Activated T-cell treated with anti-CD3 and anti-CD28 coated beads, Interleukin-2, amount 50 U/mL, for 1 hour (primary cell): ENCODE data around the gene IGF2.
"Not testable (repeated sequence)": the region's sequence is repeated elsewhere in the genome, so short reads cannot be mapped to it uniquely, and the experiment has no call there.

Experiments
- DNase-seq: peaks from one replicate; pipeline ENCODE4 v3.0.0-alpha.2; 2020

Gene IGF2

DNA sequence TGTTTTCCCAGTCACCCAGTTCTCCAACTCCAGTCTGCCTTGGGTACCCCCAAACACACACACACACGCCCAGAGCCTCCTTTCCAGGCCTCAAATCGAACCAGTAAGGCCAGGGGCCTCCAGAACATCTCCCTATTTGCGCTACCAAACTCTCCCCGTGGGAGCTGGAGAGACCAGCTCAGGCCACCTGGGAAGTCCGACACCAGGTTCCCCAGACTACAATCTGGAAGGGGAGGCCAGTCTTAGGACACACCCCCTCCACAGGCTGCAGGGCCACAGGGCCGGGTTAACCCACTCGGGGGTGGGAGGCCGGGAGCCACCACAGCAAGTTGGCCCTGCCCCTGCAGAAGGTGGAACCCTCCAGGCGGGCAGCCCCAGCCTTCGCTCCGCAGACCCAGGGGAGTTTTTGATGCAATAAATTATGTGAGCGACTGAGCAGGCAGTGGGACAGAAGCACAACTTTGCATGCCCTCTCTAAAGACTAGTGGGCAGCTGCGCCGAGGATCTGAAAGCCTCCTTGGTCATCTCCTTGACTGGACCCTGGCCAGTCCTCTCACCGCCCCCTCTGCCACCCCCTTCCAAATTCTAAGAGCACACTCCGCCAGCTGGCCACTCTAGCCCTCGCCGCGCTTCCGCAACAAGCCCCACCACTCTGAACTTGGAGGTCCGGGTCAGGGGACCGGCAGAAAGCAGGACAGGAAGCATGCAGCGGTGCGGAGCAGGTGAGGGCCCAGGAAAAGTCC is 2.8 kb downstream of the IGF2 start:
- DNase-seq, result no peak

DNA sequence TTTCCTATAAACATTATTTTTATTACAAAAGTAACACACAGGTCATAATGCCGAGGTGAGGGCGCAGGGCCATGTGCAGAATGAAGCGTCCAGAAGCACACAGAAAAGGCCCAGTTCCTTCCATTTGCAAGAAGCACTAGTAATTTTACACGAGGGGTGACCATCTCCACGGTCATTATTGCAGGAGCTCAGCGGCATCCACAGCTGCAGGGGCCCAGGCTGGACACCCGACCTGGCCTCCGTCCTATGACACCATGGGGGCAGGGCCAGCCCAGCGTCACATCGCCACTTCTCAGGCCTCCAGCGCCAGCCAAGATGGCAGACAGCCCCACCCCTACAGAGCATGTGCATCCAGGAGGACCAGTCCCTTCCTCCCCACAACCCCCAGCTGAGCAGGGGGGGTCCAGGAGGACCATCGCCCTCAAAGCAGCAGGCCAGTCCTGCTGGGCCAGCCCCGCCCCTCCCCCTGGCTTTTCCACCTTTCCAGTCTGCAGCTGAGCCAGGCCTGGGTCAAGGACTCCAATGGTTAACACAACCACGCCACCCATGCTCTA is 3.5 kb downstream of the IGF2 start:
- DNase-seq, result no peak

DNA sequence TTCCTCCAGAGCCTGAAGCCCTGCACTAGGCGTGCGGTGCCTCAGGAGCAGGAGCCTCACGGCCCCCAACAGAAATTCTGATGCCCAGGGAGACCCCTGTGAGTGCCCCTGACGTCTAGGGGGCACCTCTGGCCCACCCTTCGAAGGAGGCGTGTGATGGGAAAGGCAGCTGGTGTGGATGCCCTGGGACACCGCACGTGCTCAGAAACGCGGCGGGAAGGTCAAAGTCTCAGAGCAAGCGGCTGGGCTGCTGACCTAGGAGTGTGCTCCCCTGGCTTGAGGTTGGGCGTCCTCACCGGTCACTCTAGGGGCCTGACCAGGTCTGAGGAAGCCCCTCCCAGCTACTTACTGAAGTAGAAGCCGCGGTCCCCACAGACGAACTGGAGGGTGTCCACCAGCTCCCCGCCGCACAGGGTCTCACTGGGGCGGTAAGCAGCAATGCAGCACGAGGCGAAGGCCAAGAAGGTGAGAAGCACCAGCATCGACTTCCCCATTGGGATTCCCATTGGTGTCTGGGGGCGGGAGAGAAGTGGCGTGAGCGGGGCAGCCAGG is 4.1 kb downstream of the IGF2 start:
- no peak for DNase-seq

DNA sequence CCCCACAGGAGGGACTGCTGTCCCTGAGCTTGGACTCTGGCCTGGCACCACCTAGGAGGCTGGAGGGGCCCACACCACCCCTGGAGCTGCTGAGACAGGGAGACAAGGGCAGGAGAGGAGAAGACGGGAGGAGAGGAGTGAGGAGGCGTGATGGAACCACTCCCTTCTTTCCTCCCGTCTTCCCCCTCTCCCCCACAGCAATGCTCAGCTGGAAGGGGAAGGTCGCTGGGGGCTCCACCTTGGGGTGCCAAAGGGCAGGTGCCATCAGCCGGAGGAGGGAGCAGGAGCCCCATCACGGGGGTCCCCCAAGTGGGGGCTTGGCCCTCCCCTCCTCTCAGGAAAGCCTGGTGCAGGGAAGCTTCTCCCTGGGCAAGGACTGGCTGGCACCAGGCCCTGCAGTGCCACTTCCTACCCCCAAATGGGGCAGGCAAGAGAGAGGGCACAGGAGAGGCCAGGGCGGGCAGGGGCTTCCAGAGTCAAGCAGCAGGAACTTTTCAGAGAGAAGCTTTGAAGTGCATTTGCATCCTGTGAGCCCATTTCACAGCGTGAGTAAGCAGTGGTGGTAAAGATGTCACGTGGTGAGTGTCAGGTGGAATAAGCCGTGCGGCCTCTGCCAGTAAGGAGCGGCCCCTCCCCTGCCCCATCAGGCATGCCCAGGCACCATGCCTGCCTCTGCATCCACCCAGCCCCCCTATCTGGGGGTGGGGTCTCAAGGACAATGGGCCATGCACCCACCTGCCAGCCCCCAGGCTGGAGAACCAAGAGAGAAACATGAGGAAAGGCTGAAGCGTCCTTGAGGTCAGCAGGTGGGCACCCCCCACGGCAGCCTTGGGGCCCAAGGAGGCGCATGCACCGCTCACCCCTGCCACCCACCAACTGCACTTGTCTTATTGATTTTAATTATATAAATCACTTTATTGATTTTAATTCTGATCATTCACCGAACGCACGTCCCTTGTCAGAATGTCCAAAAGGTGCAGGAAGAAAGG is 4.9 kb downstream of the IGF2 start:
- no peak for DNase-seq

DNA sequence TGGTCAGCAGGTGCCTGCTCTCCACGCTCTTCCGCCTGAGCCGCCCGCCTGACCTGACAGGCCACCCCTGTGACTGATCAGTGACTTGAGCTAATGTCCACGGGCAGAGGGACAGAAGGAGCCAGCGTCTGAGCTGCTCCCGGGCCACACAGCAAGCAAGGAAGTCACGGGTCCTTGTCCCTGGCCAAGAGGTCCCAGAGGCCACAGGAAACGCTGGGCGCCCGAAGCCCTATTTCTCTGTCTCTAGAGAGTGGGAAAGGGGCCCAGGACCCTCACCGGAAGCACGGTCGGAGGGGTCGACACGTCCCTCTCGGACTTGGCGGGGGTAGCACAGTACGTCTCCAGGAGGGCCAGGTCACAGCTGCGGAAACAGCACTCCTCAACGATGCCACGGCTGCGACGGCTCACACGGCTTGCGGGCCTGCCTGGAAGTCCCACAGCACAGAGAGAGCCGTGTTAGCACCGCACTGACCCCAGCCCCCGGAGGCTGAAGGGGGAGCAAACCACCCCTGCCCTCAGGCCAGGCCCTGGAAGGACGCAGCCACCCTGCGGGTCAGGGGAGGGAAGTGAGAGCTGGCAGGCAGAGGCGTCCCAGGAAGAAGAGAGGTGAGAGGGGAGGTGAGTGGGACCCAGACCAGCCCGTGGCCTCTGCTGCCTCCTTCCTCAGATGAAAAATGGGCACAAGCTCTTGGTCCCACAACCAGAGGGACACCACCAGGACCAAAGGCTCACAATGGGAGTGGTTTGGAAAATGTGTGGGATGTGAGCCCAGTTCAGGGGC is 5.8 kb downstream of the IGF2 start:
- DNase-seq, result no peak

DNA sequence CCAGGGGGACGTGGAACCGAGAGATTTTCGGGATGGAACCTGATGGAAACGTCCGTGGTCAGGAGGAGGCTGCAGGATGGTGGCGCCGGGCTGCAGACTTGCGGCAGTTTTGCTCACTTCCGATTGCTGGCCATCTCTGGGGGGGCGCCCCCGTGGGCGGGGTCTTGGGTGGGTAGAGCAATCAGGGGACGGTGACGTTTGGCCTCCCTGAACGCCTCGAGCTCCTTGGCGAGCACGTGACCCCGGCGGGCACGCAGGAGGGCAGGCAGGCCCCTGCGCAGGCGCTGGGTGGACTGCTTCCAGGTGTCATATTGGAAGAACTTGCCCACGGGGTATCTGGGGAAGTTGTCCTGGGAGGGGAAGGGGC is 6.3 kb downstream of the IGF2 start:
- no peak for DNase-seq

DNA sequence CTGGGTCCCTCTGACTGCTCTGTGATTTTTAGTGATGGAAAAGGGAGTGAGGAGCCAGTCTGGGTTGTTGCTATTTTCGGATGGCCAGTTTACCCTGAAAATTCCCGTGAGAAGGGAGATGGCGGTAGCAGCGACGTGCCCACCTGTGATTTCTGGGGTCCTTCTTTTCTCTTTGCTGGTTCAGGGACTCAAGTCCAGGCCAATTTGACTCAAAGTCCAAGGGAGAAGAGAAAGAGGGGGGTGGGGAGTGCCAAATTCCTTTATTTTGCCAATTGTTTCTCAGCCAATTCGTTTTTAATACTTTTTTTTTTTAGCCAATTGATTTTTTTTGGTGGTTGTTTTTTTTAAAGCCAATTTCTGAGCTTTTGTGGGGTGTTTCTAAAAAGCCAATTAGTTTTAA is 6.9 kb downstream of the IGF2 start:
- DNase-seq, result no peak

DNA sequence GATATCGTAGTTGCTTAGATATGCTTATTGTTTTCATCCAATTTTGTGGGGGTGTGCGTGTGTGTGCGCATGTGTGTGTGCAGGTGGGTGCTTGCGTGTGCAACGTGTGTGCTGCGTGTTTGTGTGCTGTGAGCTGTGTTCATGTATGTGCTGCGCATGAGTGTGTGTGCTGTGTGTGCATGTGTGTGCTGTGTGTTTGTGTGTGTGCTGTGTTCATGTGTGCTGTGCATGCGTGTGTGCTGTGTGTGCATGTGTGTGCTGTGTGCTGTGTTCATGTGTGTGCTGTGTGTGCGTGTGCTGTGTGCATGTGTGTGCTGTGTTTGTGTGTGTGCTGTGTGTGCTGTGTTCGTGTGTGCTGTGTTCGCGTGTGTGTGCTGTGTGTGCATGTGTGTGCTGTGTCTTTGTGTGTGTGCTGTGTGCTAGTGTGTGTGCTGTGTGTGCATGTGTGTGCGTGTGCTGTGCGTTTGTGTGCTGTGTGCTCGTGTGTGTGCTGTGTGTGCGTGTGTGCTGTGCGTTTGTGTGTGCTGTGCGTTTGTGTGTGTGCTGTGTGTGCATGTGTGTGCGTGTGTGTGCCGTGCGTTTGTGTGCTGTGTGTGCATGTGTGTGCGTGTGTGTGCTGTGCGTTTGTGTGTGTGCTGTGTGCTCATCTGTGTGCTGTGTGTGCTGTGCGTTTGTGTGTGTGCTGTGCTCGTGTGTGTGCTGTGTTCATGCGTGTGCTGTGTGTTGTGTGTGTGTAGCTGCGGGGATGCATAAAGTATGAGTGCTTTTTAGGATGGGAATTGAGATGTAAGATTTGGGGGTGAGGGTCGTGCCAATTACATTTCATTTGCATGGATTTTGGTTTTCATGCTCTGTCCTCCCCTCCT is 7.6 kb downstream of the IGF2 start:
- no peak for DNase-seq

DNA sequence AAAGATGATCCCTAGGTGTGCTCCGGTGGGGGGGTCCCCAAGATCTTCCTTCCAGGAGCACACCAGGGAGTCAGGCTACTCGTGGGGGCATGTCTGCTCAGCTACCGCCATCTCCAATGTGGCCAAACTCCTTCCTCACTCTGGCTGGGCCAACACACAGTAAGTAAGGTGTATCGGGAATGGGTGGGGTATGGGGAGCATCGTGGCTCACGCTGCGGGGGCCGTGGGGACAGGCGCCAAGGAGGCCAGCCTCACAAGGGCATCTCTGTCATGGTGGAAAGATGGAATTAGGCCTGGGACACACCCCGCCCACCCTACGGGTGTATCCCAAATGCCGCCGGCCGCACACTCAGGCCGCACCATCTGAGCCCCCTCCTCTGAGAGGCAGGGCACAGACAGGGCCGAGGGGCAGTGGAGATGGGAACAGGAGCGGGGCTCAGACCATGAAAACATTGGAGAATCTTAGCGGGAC is 8.3 kb downstream of the IGF2 start:
- DNase-seq, result no peak

DNA sequence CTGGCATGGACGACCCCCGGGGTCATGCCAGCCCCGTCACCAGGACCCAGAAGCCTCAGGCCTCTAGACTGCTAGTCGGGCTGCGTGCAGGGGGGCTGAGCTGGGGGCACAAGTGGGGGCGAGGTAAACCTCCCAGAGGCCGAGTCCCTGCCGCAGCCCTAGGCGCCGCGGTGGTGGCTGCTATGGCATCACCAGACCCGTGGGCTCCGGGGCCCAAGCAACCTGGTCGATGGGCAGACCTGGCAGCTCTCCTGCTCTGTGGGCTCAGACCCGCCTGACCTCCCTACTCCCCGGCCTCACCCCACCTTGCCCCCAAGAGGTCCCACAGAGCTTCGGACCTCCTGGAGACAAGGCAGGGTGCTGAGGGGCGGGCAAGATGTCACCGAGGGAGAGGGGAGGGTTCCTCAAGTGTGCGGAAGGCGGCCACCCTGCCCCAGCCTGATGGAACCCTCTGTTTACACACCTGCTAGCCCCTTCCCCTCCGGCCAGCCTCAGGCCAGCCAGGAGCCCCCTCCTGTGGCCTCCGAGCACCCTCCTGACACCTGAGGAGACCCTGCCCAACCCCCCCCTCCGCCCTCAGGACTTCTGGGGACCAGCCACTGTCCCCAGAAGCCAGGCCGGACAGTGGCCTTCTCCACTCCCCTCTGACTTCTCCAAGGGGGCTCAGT is 9.4 kb downstream of the IGF2 start:
- no peak for DNase-seq

DNA sequence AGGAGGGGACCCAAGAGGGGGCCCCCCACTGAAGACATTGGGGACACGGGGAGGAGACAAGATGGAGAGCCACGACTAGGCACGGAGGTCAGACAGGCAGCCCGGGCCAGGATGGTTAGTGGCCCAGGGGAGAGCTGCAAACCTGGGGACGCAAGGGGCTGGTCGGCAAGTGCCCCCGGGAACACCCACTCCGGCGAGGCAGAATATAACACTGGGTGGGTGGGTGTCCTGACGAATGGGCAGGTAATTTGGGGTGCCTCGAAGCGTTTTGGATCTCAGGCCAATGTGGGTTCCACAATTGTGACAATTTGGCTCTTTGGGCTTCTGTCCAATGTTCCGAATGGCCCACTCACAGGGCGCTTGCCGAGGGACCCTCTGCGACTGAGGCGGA is 9.9 kb downstream of the IGF2 start:
- no peak for DNase-seq

DNA sequence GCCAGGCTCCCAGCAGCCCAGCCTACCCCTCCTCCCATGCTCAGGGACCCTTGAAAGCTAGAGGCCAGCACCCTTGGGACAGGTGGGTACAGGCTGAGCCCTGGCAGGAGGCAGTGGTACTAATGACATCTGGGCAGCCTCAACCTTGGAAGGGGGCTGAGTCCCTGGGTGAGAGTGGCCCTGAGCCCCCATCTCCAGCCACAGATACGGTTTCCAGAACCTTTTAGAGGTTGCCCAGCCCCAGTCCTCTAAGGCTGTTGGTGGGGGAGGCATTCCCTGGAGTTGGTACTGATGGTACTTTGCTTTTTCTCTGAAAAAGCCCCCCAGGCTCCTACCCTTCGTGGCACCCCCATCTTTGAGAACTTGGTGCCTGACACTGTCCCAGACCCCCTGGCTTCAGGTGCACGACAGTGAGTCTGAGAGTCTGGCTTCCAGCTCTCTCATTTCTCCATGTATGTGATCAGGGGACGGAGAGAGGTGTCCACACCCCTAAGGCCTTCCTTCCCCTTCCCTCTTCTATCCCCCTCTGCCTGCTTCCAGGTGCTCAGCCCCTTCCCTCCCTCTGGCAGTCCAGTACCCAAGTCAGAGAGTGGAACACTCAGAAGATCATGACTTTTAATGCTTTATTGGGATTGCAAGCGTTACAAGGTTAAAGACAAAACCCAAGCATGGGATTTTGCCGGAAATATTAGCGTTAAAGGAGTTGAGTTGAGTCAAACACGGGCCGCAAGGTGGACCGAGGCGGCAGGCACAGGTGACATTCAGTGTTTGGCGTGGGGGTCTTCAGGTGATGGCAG is 10.5 kb downstream of the IGF2 start:
- no peak for DNase-seq

DNA sequence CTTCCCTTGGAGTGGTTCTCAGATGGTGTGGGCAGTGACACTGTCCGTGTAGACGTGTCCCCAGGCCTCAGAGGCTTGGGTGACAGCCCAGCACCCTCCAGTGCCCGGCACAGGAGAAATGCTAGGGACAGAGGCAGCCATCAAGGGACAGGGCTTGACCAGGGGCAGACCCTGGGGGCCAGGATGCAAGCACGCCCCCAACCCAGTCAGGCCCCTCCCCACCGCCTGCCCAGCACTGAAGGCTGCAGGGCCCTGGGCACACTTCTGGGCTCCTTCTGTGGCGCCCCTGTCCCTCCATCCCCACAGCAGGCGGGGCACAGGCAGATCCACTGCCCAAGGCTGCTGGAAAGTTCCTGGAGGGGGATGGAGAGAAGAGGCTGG is 11.1 kb downstream of the IGF2 start:
- DNase-seq, result no peak

DNA sequence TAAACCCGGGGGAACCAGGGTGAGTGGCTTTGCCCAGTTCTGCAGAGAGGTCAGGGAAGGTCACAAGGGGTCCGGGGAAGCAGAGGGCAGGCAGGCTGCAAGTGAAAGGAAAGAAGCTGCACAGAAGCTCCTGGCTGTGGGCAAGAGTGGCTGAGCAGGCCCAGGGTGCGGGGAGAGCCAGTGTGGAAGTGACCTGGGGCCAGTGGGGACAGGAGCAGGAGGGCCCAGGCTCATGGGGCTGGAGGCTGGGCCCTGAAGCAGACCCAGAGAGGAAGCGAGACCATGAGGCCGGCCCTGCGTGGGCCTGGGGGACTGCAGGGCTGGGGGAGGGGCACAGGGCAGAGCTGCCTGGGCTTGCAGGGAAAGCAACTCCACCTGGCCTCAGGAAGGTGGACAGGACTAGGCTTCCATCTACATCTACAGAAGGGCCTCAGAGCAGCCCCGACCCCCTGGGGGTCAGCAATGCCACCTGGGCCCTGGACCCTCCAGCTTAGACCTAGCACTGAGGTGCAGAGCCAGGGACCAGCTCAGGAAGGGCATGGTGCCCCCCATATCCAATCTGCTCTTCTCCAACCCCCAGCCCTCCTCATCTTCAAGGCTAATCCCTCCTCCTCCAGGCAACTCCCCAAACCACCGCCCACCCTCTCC is 11.6 kb downstream of the IGF2 start:
- DNase-seq, result no peak

DNA sequence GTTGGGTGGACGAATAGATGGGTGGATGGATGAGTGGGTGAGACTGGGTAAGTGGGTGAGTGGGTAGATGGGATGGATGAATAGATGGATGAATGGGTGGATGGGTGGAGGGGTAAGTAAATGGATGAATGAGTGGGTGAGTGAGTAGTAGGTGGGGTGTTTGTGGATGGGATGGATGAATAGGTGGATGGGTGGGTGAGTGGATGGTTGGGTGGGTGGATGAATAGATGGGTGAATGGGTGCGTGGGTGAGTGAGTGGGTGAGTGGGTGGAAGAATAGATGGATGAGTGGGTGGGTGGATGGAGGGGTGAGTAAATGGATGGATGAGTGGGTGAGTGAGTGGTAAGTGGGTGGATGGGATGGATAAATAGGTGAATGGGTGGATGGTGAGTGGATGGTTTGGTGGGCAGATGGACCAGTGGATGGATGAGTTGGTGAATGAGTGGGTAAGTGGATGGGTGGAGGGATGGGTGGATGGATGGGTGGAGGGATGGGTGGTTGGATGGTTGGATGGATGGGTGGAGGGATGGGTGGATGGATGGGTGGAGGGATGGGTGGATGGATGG is 12.6 kb downstream of the IGF2 start:
- DNase-seq, result no peak

DNA sequence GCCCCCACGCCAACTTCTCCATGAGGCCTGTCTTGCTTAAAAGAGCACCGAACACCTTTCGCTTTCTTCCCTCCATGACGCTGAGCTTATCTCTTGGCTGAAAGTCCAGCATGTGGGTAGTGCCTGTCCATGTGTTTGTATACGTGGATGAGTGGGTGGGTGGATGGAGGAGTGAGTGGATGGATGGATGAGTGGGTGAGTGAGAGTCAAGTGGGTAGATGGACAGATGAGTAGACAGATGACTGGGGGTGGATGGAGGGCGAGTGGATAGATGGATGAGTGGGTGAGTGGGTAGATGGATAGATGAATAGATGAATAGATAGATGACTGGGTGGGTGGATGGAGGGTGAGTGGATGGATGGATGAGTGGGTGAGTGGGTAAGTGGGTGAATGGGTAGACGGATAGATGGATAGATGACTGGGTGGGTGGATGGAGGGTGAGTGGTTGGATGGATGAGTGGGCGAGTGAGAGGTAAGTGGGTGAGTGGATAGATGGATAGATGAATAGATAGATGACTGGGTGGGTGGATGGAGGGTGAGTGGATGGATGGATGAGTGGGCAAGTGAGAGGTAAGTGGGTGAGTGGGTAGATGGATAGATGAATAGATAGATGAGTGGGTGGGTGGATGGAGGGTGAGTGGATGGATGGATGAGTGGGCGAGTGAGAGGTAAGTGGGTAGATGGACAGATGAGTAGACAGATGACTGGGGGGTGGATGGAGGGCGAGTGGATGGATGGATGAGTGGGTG is 14.3 kb downstream of the IGF2 start:
- DNase-seq, result not testable (repeated sequence)

DNA sequence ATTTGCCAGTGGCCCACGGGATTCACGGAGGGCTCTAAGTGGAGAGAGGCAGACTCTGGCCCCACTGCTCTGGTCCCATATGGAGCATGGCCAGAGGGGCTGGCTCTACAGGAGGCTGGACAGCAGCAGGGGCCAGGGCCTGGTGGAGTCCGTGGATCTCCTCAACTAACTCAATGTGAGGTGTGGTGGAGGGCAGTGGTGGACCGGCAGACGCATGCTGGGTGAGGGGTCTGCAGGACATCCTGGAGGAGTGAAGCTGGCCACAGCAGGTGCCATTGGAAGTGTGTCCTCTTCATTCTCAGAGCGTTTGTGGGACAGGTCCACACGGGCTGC is 15.6 kb downstream of the IGF2 start:
- DNase-seq, result no peak

DNA sequence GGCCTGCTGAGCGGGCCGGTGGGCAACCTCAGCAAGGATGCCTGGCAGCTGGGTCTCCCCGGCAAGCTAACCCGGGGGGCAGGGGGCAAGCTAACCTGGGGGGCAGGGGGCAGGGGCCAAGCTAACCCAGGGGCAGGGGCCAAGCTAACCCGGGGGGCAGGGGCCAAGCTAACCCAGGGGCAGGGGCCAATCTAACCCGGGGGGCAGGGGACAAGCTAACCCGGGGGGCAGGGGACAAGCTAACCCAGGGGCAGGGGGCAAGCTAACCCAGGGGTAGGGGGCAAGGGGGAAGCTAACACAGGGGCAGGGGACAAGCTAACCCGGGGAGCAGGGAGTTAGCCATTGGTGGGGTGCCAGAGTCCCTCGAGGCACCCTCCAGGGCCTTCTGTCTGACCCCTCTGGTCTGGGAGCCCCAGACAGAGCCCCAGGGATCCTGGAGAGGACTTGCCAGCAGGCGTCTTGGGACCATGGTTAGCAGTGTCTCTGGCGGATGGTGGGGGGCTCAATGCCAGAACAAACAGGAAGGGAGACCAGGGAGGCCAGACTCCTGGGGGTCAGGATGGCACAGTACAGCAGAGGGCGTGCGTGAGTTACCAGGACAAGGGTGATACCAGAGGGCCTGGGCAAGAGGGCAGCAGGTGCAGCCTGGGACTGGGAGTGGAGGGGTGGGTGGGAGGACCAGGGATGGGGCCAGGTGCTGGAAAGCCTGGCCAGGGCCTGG is 16.1 kb downstream of the IGF2 start:
- no peak for DNase-seq
